Measurements from ENCODE around the gene XPR1.

GRCh38 chr1:180919183-180919700 lies 287.4 kb downstream of the XPR1 start:
- TF ChIP-seq POLR2A (IDR thresholded peaks at IDR 0.05) (no peak), CTCF (IDR thresholded peaks at IDR 0.05) (no peak)
